GM18867 (cell line): ENCODE data around the gene HELZ.

Experiments
- ATAC-seq: cut with Tn5 transposase; IDR thresholded peaks from one replicate; pipeline ENCODE4 v1.9.1; 2021; ENCODE audit warnings: mild to moderate bottlenecking, moderate library complexity; ENCODE audit not compliant: unreplicated experiment

HELZ gene

GRCh38 chr17:67035131-67036083 lies 209.6 kb downstream of the HELZ start:
- ATAC-seq, result peak; percentile 77

- ATAC-seq, result no peak
Observed at GRCh38 chr17:67033613-67034012, 211.4 kb downstream of the HELZ start.

GRCh38 chr17:67032985-67033384 lies 212.0 kb downstream of the HELZ start:
- ATAC-seq, result no peak

GRCh38 chr17:67032382-67032781 lies 212.6 kb downstream of the HELZ start:
- no peak for ATAC-seq

- no peak for ATAC-seq
Observed at GRCh38 chr17:67030641-67031040, 214.4 kb downstream of the HELZ start.

GRCh38 chr17:67027031-67027628 lies 217.9 kb downstream of the HELZ start:
- ATAC-seq, result no peak

GRCh38 chr17:67026341-67026740 lies 218.7 kb downstream of the HELZ start:
- no peak for ATAC-seq

- no peak for ATAC-seq
Observed at GRCh38 chr17:67025216-67025792, 219.7 kb downstream of the HELZ start.

GRCh38 chr17:67024736-67025135 lies 220.3 kb downstream of the HELZ start:
- no peak for ATAC-seq

- no peak for ATAC-seq
Observed at GRCh38 chr17:67022451-67022810, 222.6 kb downstream of the HELZ start.

- no peak for ATAC-seq
Observed at GRCh38 chr17:67021743-67022450, 223.1 kb downstream of the HELZ start.

GRCh38 chr17:67021196-67021595 lies 223.8 kb downstream of the HELZ start:
- ATAC-seq, result no peak
